RWPE1 (cell line): ENCODE results near the gene CRYBA1.
"Not testable (repeated sequence)": the region's sequence is repeated elsewhere in the genome, so short reads cannot be mapped to it uniquely, and the experiment has no call there.

ENCODE experiments used
- CTCF ChIA-PET: fragments of 350-600 bp; sonication (Branson Sonifier 250); formaldehyde crosslinking; extraction: SDS; loops from one replicate; lab custom pipeline; 2021; lab: Yijun Ruan, JAX
- POLR2A ChIA-PET: fragments of 400-600 bp; formaldehyde crosslinking; extraction: SDS; loops from one replicate; lab custom pipeline; 2020; ENCODE audit warnings: antibody characterized with exemption; ENCODE audit not compliant: low non-redundant PET; lab: Yijun Ruan, JAX
- DNase-seq: peaks from one replicate; pipeline ENCODE4 v3.0.0; 2012; ENCODE audit warnings: low spot score
- H3K27ac ChIP-seq: fragments of 450-650 bp; 2 replicates; pipeline ENCODE4 v1.5.1; 2017
- TF ChIP-seq, protein P1 (sequence below): fragments of 450-650 bp; conservative IDR thresholded peaks from 2 replicates; pipeline ENCODE4 v1.5.1; 2017; ENCODE audit warnings: low read depth, mild to moderate bottlenecking

Gene CRYBA1, protein sequence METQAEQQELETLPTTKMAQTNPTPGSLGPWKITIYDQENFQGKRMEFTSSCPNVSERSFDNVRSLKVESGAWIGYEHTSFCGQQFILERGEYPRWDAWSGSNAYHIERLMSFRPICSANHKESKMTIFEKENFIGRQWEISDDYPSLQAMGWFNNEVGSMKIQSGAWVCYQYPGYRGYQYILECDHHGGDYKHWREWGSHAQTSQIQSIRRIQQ

DNA sequence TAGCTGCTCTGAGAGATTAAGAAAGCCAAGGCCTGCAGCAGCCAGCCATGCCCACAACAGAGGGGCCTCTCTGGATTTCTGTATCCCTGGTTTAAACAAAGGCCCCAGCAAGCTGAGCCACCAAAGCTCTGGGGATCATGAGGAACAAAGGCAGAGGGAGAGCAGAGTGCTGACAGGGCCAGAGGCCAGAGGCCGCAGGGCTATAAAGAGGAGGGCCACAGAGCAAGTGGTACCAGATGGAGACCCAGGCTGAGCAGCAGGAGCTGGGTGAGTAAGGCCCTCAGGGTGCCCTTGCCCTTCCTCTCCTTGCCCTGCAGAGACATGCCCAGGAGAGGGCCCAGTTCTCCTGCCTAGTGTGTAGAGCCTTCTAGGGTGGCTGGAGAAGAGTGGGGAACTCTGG, at the start of gene CRYBA1:
TSS of gene CRYBA1 (plus strand) at position 232 of the 400 bp plus-strand sequence. CDS start at position 237, 5 bp downstream.
- POLR2A ChIA-PET, result no interaction called here
- no peak for DNase-seq
- TF ChIP-seq, protein P1, sequence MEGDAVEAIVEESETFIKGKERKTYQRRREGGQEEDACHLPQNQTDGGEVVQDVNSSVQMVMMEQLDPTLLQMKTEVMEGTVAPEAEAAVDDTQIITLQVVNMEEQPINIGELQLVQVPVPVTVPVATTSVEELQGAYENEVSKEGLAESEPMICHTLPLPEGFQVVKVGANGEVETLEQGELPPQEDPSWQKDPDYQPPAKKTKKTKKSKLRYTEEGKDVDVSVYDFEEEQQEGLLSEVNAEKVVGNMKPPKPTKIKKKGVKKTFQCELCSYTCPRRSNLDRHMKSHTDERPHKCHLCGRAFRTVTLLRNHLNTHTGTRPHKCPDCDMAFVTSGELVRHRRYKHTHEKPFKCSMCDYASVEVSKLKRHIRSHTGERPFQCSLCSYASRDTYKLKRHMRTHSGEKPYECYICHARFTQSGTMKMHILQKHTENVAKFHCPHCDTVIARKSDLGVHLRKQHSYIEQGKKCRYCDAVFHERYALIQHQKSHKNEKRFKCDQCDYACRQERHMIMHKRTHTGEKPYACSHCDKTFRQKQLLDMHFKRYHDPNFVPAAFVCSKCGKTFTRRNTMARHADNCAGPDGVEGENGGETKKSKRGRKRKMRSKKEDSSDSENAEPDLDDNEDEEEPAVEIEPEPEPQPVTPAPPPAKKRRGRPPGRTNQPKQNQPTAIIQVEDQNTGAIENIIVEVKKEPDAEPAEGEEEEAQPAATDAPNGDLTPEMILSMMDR, result no peak
- peak within 1 kb of the TSS; percentile 51 for H3K27ac ChIP-seq
- CTCF ChIA-PET, result interaction anchor here (0.7 to 0.8 kb wide), 2 partner anchors 28 to 102 kb away, joined by 4 read pairs; no protein-coding TSS in a partner anchor

DNA sequence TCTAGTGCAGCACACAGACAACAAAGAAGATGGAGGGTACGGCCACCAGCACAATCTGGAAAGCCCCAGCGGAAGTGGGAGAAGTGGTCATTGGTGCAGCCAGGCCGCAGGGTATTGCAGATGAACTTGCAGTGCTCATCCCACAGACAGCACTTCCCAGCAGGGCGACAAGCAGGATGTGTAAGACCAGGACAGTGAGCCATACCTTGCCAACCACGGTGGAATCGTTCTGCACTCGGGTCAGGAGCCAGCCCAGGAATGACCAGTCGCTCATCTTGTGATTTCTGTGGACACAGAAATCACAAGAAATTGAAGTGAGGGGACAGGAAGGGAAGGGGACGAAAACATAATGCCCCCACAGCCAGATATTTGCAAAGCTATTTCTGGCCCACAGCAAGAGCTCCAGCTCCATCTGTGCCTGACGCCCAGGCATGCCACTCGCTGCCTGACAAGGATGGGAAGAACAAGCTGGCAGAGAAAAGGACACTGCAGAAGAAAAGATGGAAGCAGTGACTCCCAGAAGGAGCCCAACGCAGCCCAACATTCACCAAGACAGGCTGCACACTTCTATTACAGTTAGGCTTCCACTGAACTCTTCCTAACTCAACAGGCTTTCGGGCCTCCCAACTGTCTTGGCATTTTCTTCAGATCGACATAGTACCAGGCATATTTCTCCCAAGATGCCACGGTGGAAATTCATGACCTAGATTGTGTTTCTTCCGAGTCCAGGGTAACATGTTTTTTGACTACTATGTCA, 49.0 kb upstream of the CRYBA1 start:
- POLR2A ChIA-PET, result no interaction called here
- TF ChIP-seq, protein P1, result no peak
- H3K27ac ChIP-seq, result no peak overlapping the region
- no peak for DNase-seq
- CTCF ChIA-PET, result interaction anchor here (0.7 kb wide), 1 partner anchor 136 kb away, joined by 3 read pairs; no protein-coding TSS in a partner anchor

DNA sequence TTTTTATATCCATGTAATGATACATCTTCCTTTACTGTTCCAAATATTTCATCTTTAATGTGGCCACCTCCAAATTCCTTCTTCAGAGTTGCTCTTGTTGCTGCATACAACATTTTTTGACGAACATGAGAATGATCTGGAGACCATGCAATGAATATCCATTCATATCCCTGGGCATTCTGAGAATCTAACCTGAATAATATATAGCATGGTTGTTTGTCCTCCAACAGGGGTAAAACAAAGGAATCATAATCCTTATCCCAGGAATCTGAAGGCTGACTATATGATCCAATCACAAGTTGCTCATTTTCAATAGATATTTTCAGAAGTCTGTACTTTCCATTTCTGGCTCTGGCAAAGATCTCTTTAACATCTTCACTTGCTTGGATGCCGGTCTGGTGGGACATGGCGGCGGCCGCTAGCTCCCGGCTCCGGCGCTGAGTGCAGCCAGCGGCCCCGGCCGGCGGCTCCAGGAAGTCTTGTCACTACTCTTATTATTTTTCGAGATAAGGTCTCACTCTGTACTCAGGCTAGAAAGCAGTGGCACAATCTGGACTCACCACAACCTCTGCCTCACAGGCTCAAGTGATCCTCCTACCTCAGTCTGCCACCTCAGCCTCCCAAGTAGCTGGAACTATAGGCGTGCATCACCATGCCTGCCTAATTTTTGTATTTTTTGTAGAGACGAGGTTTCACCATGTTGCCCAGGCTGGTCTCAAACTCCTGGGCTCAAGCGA, 42.4 kb upstream of the CRYBA1 start:
- H3K27ac ChIP-seq, CTCF ChIA-PET, DNase-seq, POLR2A ChIA-PET: not testable (repeated sequence)

DNA sequence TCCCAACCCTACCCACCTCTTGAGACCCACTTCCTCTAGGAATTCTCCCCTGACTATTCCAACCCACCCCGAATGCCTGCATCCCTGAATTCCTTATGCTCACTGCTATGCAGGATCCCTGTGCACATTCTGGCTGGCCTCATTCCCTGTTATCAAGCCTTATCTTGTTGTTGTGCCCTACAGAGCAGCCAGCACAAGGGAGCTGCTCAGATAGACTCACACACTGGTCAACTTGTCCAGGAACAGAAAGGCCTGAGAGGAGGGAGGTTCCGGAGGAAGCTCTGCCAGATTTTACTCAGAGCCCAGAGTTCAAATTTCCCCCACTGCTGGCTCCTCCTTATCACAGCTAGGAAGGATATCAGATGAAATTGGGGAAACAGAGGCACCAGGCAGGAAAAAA, 41.6 kb upstream of the CRYBA1 start:
- DNase-seq, result no peak
- H3K27ac ChIP-seq, result no peak overlapping the region
- TF ChIP-seq, protein P1, result no peak
- ChIA-PET CTCF (interaction anchor here (0.5 to 0.6 kb wide), 2 partner anchors 14 to 86 kb away, joined by 3 read pairs; no protein-coding TSS in a partner anchor), POLR2A (no interaction called here)

DNA sequence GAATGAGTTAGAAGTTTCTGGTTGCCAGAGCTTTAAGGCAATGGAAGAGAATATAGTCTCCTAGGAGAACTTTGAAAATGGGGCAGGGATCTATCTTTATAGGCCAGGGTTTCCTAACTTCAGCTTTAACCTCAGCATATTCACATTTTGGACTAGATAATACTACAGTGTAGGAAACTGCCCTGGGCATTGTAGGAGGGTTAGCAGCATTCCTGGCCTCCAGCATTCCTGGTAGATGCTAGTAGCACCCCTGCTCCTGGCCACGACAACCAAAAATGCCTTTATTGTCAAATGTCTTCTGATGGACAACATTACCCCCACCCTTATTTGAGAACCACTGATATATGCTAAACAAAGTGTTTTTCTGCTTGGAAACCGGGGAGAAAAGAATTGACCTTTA, 38.7 kb upstream of the CRYBA1 start:
- TF ChIP-seq, protein P1, result no peak
- ChIA-PET CTCF (interaction anchor here (0.8 to 1.0 kb wide), 2 partner anchors 28 to 84 kb away, joined by 3 to 4 read pairs; partner anchors contain the start of gene MYO18A), POLR2A (no interaction called here)
- DNase-seq, result no peak
- H3K27ac ChIP-seq, result no peak overlapping the region

DNA sequence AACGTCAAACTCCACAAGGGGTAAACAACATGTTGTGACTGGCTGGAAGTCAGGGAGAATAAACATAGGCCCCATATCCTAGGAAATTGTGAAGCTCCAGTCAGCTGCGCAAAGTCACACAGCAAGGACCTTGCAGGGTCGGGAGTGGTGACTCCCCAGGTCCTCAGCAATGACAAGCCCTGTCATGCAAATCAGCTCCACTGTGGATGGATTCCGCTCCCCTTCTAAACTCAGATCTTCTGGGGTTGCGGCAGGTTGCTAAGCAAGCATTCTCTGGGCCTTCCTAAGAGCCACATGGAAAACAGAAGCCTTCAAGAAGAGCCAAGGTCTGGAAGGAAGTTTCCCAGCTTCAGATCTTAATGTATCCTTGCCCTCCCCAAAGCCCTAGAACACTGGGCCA, 37.6 kb upstream of the CRYBA1 start:
- no peak for DNase-seq
- TF ChIP-seq, protein P1, result no peak
- POLR2A ChIA-PET, result no interaction called here
- CTCF ChIA-PET, result interaction anchor here (0.7 to 0.9 kb wide), 2 partner anchors 9 to 11 kb away, joined by 3 to 5 read pairs; no protein-coding TSS in a partner anchor
- no peak overlapping the region for H3K27ac ChIP-seq
